Large intestine (tissue), 3 donors: ENCODE results near the gene ZFP62. TPM values are rescaled to one million over a fixed set of nuclear protein-coding genes. Genes with fewer than 3 reads are reported as not detected.
"Not testable (repeated sequence)": the region's sequence is repeated elsewhere in the genome, so short reads cannot be mapped to it uniquely, and the experiment has no call there.

Source experiments
- DNase-seq, 2 donors: peaks; one replicate each; pipeline versions ENCODE4 v3.0.0 to v3.0.0-alpha.2; 2013
- H3K27ac ChIP-seq: one replicate; pipeline ENCODE4 v1.5.1; 2013; ENCODE audit warnings: low read length
- H3K27me3 ChIP-seq: 2 replicates; pipeline ENCODE4 v1.6.1; 2013; ENCODE audit warnings: low read length; ENCODE audit not compliant: control insufficient read depth, insufficient read depth
- H3K36me3 ChIP-seq: 2 replicates; pipeline ENCODE4 v1.6.1; 2013; ENCODE audit warnings: low read length; ENCODE audit not compliant: control insufficient read depth, insufficient read depth
- H3K4me1 ChIP-seq: one replicate; pipeline ENCODE4 v1.6.1; 2013; ENCODE audit warnings: low read length; ENCODE audit not compliant: control insufficient read depth, insufficient read depth
- H3K4me3 ChIP-seq: one replicate; pipeline ENCODE4 v1.5.1; 2013; ENCODE audit warnings: low read length
- H3K9me3 ChIP-seq: one replicate; pipeline ENCODE4 v1.6.1; 2013; ENCODE audit warnings: mild to moderate bottlenecking, low read depth, low read length, moderate library complexity; ENCODE audit not compliant: control insufficient read depth
- WGBS: methylation state at CpG from one replicate; pipeline ENCODE4 v1.1.5; 2013; ENCODE audit warnings: low lambda C conversion rate; ENCODE audit not compliant: insufficient coverage; 5-methylcytosine and 5-hydroxymethylcytosine counted together
- polyA plus RNA-seq: library from polyadenylated mRNA; unstranded; fragments of 120-200 nt; gene quantifications from one replicate; pipeline ENCODE4 v1.2.1, GENCODE V29; 2013

The ZFP62 gene
- polyA plus RNA-seq, 1 donor = 56.1 TPM

GRCh38 chr5:180831139-180832093, 29.7 kb downstream of the ZFP62 start:
- no peaks in the 10 kb centered on the region for H3K27me3 ChIP-seq
- H3K4me3 ChIP-seq = peak overlapping the region; percentile 78
- H3K9me3 ChIP-seq = peaks cover 17% of the 10 kb centered on the region
- H3K27ac ChIP-seq = peak overlapping the region; percentile 92
- peaks cover 16% of the 10 kb centered on the region for H3K36me3 ChIP-seq
- no CpG with 5 or more reads among the region's 80 CpGs for WGBS
- peaks cover 10% of the 10 kb centered on the region for H3K4me1 ChIP-seq
- peak; percentile 71 to 89 for DNase-seq

GRCh38 chr5:180830253-180831138, 30.6 kb downstream of the ZFP62 start:
- Histone ChIP-seq H3K27me3 (no peaks in the 10 kb centered on the region), H3K4me1 (peaks cover 10% of the 10 kb centered on the region), H3K9me3 (peaks cover 17% of the 10 kb centered on the region), H3K36me3 (peaks cover 14% of the 10 kb centered on the region), H3K27ac (peak overlapping the region; percentile 92), H3K4me3 (peak overlapping the region; percentile 78)
- WGBS = no CpG with 5 or more reads among the region's 35 CpGs
- no peak for DNase-seq

- peaks cover 10% of the 10 kb centered on the region for H3K4me1 ChIP-seq
- H3K27me3 ChIP-seq = no peaks in the 10 kb centered on the region
- H3K27ac ChIP-seq = no peak overlapping the region
- no peak for DNase-seq
- no peak overlapping the region for H3K4me3 ChIP-seq
- peaks cover 6% of the 10 kb centered on the region for H3K36me3 ChIP-seq
- 100% methylated on average over 1 of the region's 5 CpGs for WGBS
- peaks cover 17% of the 10 kb centered on the region for H3K9me3 ChIP-seq
Observed at GRCh38 chr5:180829726-180830125, 31.4 kb downstream of the ZFP62 start.

GRCh38 chr5:180828756-180829531, 32.1 kb downstream of the ZFP62 start:
- not testable (repeated sequence) for DNase-seq, H3K36me3 ChIP-seq, H3K27ac ChIP-seq, H3K27me3 ChIP-seq, H3K4me1 ChIP-seq, H3K4me3 ChIP-seq
- 58% methylated on average over 3 of the region's 13 CpGs for WGBS
- peaks cover 17% of the 10 kb centered on the region for H3K9me3 ChIP-seq

- WGBS = no CpG with 5 or more reads among the region's 7 CpGs
Observed at GRCh38 chr5:180827374-180827773, 33.7 kb downstream of the ZFP62 start.

GRCh38 chr5:180825768-180826525, 35.1 kb downstream of the ZFP62 start:
- no peak overlapping the region for H3K4me3 ChIP-seq
- H3K27me3 ChIP-seq = no peaks in the 10 kb centered on the region
- H3K4me1 ChIP-seq = peaks cover 6% of the 10 kb centered on the region
- no CpG with 5 or more reads among the region's 3 CpGs for WGBS
- peaks cover 17% of the 10 kb centered on the region for H3K9me3 ChIP-seq
- H3K27ac ChIP-seq = no peak overlapping the region
- DNase-seq = peak in 1 of 2 donors; percentile 44
- peaks cover 2% of the 10 kb centered on the region for H3K36me3 ChIP-seq

More at GRCh38 chr5:180827374-180827773, 33.7 kb downstream of the ZFP62 start:
- not testable (repeated sequence) for H3K27me3 ChIP-seq, H3K36me3 ChIP-seq, H3K4me3 ChIP-seq, DNase-seq, H3K4me1 ChIP-seq, H3K27ac ChIP-seq
- H3K9me3 ChIP-seq = peaks cover 17% of the 10 kb centered on the region

- H3K36me3 ChIP-seq = no peaks in the 10 kb centered on the region
- WGBS = 72% methylated on average over 3 of the region's 10 CpGs
- H3K27ac ChIP-seq = no peak overlapping the region
- peaks cover 6% of the 10 kb centered on the region for H3K9me3 ChIP-seq
- H3K4me1 ChIP-seq = no peaks in the 10 kb centered on the region
- no peaks in the 10 kb centered on the region for H3K27me3 ChIP-seq
- no peak overlapping the region for H3K4me3 ChIP-seq
- no peak for DNase-seq
Observed at GRCh38 chr5:180824630-180825476, 36.2 kb downstream of the ZFP62 start.

- H3K27me3 ChIP-seq = no peaks in the 10 kb centered on the region
- WGBS = 33% methylated on average over 2 of the region's 6 CpGs
- no peak for DNase-seq
- H3K36me3 ChIP-seq = no peaks in the 10 kb centered on the region
- H3K9me3 ChIP-seq = no peaks in the 10 kb centered on the region
- H3K4me1 ChIP-seq = no peaks in the 10 kb centered on the region
- H3K4me3 ChIP-seq = no peak overlapping the region
- H3K27ac ChIP-seq = no peak overlapping the region
Observed at GRCh38 chr5:180823940-180824629, 37.0 kb downstream of the ZFP62 start.
